GM21737 (cell line): Measurements from ENCODE around the gene SLAMF7.

Experiments used
- ATAC-seq: cut with Tn5 transposase; IDR thresholded peaks from one replicate; pipeline ENCODE4 v1.9.1; 2021; ENCODE audit warnings: mild to moderate bottlenecking, moderate library complexity; ENCODE audit not compliant: unreplicated experiment

Gene SLAMF7

GRCh38 chr1:160744852-160745520 lies 5.9 kb downstream of the SLAMF7 start:
- no peak for ATAC-seq

- no peak for ATAC-seq
Measured at GRCh38 chr1:160745551-160745950, 6.5 kb downstream of the SLAMF7 start.

- ATAC-seq, result no peak
Measured at GRCh38 chr1:160746836-160747500, 7.9 kb downstream of the SLAMF7 start.

GRCh38 chr1:160747717-160748116 lies 8.7 kb downstream of the SLAMF7 start:
- no peak for ATAC-seq

GRCh38 chr1:160748181-160748877 lies 9.3 kb downstream of the SLAMF7 start:
- no peak for ATAC-seq

GRCh38 chr1:160748878-160749269 lies 9.8 kb downstream of the SLAMF7 start:
- no peak for ATAC-seq

GRCh38 chr1:160750608-160751007 lies 11.6 kb downstream of the SLAMF7 start:
- ATAC-seq, result no peak

GRCh38 chr1:160752406-160752805 lies 13.4 kb downstream of the SLAMF7 start:
- ATAC-seq, result no peak

GRCh38 chr1:160752924-160753323 lies 13.9 kb downstream of the SLAMF7 start:
- no peak for ATAC-seq

- ATAC-seq, result no peak
Measured at GRCh38 chr1:160753594-160753993, 14.5 kb downstream of the SLAMF7 start.

- no peak for ATAC-seq
Measured at GRCh38 chr1:160755461-160755860, 16.4 kb downstream of the SLAMF7 start.

- ATAC-seq, result no peak
Measured at GRCh38 chr1:160755911-160756848, 17.1 kb downstream of the SLAMF7 start.

GRCh38 chr1:160756849-160757201 lies 17.8 kb downstream of the SLAMF7 start:
- ATAC-seq, result no peak

- no peak for ATAC-seq
Measured at GRCh38 chr1:160758521-160758920, 19.5 kb downstream of the SLAMF7 start.

- ATAC-seq, result no peak
Measured at GRCh38 chr1:160759740-160760139, 20.7 kb downstream of the SLAMF7 start.

- ATAC-seq, result no peak
Measured at GRCh38 chr1:160761046-160761445, 22.0 kb downstream of the SLAMF7 start.

- ATAC-seq, result no peak
Measured at GRCh38 chr1:160761886-160762285, 22.8 kb downstream of the SLAMF7 start.

- no peak for ATAC-seq
Measured at GRCh38 chr1:160763993-160764392, 24.9 kb downstream of the SLAMF7 start.

- peak; percentile 34 for ATAC-seq
Measured at GRCh38 chr1:160767395-160768294, 28.6 kb downstream of the SLAMF7 start.

- peak; percentile 63 for ATAC-seq
Measured at GRCh38 chr1:160768295-160768657, 29.2 kb downstream of the SLAMF7 start.
